Stimulated activated naive CD4-positive, alpha-beta T cell treated with Interleukin-2 at 50 U/mL for 16 hours (primary cell): ENCODE measurements around the gene DIP2C.
"Not testable (repeated sequence)": the region's sequence is repeated elsewhere in the genome, so short reads cannot be mapped to it uniquely, and the experiment has no call there.

Experiments
- DNase-seq: peaks from one replicate; lab custom pipeline; 2025; lab: John Stamatoyannopoulos, UW

The DIP2C gene

GRCh38 chr10:697097-697875, 7.8 kb upstream of the DIP2C start:
- no peak for DNase-seq

GRCh38 chr10:695396-695795, 5.9 kb upstream of the DIP2C start:
- no peak for DNase-seq

DNA sequence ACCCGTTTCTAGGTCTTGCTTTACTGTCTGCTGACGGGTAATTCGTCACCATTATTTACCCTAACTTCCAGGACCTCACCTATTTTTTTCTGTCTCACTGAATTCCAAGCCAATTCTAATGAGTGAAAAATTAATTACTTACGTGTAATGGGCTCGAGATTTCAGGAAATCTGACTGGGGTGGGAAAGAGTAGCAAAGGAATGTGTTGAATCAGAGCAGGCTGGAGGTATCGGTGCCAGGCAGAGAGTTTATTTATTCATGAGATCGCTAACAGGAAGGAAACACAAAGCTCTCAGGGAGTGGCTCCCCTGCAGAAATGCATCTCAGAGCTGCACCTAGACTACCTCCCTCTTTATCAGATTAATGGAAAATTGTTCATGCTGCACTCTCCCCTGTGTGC, 4.0 kb upstream of the DIP2C start:
- no peak for DNase-seq

- DNase-seq: no peak
Observed at GRCh38 chr10:692682-693351, 3.3 kb upstream of the DIP2C start.

GRCh38 chr10:691216-691615, 1.7 kb upstream of the DIP2C start:
- DNase-seq: no peak

DNA sequence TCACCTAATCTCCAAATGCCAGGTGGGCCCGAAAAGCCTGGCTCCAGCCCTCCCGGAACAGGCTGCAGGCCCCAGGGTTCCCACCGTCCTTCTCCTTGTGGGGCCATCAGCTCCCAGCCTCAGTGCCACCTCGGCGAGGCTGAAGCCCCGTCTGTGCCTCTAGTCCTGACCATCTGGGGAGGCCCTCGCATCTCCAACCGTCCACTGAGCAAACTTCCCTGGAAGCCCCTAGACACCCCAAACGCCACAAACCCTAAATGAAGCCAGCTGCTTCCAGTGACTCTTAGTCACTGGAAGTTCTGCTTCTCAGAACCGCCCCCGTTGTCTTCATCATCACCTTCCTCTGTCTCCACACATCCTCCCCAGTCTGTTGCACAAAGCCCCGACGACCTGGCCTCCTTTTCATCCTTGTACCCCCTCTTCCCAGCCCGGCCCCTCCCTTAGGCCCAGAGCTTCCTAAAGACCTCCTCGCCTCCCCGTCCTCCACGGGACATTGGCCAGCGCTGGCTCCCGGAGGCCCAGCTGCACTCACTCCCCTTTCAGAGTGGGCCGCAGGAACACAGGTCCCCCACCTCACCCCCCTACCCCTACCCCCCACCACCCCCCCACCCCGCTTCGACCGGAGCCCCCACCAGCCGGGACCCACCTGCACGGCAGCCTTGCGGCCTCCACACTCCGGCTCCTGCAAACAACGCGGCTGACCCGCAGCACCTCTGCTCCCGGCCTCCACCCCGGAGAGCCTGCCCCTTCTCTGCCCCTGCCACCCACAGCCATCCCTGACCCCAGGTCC, 1.1 kb upstream of the DIP2C start:
- DNase-seq: no peak

GRCh38 chr10:689121-689451, 382 bp downstream of the DIP2C start:
- DNase-seq: no peak

DNA sequence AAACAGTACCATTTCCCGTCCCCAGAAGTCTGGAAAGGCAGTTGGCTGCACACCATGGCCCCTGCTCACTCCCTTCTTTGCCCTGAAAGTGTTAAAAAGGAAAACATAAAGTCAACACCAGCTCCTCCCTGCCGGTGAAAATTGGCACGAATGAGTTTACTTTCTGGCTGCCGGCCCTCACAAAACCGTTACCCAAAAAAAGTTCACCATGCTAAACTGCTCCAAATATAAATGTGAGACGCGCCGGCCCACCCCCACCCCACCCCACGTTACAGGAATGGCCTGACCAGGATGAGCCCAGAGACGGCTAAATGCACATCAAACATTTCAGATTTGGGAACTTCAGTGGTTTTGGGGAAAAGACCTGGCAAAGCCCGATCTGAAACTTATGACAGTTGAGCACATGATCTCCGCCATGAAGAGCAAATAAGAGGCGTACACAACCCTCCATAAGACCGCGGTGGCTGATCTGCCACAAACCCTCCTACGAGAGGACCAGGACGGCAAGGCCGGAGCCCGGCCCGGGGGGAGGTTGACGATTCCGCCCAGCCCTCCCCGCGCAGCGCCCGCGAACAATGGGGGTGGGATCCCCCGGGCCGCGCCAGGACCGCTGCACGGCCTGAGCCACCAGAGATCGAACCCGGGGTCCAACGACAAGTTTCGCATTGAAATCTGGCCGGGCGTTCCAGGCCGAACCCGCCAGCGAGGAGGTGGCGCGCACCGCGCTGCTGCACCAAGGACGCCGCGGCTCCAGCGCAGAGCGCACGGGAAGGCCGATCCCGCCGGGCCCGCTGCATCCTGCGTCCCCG, 952 bp downstream of the DIP2C start:
- DNase-seq: no peak

GRCh38 chr10:687583-688311, 1.7 kb downstream of the DIP2C start:
- DNase-seq: no peak

DNA sequence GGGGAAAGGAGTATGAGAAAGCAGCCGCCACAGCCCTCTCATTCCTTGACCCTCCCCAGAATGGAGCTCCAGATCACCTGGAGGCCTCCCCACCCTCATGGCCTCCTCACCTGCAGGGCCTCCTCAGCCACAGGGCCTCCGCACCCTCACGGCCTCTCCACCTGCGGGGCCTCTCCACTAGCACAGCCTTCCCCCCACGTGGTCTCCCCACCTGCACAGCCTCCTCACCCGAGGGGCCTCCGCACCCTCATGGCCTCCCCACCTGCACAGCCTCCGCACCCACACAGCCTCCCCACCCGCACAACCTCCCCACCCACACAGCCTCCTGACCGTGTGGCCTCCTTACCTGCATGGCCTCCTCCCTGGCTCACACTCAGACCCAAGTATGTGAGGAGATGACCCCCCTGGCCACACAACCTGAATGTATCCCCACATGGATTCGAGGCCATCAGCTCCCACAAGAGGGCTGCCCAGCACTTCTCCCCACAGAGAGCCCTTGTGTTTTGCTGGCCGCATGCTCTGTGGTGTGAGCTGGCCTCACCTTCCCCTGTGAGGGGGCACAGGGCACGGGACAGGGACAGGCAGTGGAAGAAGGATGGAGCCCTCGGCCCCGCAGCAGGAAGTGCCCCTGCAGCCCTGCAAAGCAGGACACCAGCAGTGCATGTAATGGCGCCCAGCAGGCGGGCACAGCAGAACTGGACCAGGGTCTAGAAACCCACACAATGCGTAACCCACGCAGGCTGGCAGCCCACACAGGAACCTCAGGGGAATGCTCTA, 3.1 kb downstream of the DIP2C start:
- no peak for DNase-seq

DNA sequence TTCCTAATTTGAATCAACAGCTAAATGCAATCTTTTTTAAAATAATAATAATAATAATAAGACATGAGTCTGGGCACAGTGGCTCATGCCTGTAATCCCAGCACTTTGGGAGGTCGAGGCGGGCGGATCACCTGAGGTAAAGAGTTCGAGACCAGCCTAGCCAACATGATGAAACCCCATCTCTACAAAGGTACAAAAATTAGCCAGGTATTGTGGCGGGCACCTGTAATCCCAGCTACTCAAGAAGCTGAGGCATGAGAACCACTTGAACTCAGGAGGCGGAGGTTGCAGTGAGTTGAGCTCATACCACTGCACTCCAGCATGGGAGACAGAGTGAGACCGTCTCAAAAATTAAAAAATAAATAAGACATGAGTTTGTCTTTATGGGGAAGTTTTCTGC, 3.9 kb downstream of the DIP2C start:
- no peak for DNase-seq

DNA sequence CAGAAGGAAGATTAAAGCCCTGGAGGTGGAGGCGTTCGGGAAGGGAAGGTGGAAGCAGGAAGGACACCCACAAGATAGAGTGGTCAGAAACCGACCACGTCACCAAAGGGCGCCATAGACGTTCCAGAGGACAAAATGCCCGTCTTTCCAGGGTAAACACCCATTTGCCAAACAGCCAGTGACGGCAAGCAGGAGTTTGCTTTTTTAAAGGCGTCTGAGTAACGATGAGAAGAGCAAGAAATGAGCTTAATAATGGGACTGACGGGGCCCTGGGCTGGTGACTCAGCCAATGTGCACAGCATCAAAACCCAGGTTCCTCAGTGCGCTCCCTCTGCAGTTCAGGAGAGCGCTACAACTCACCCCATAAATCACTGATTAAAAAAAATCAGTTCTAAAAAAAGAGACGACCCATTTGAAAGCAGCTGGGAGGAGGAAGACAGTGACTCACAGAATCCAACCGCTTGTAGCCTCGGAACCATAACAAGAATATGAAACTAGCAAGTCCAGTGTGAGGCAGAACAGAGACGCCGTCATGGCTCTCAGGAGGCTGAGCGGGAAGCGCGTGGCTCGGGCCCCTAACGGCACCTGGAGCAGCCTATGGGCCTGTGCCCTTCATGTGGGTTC, 5.9 kb downstream of the DIP2C start:
- DNase-seq: no peak

DNA sequence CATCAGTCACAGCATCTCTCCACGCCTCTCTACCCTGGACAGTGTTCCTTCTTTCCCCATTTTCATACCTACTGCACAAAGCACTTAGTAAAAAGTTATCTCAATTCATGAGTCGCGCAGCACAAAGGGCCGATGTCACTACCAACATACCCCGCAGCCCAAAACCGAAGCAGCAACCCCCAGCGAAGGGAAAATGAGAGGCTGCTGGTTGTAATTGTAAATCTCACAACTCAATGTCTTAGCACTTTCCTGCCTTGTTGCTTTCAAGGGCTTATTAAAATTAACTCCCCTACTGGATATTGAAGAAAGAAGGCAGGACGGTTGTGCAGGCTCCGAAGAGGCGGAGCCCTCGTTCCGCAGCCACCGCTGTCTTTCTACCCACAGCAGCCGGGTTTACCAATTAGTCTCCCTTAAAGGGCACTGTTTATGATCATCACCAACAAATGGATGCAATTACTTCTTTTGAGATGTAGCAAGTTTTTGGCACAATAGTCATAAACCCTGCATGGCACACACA, 6.5 kb downstream of the DIP2C start:
- no peak for DNase-seq

DNA sequence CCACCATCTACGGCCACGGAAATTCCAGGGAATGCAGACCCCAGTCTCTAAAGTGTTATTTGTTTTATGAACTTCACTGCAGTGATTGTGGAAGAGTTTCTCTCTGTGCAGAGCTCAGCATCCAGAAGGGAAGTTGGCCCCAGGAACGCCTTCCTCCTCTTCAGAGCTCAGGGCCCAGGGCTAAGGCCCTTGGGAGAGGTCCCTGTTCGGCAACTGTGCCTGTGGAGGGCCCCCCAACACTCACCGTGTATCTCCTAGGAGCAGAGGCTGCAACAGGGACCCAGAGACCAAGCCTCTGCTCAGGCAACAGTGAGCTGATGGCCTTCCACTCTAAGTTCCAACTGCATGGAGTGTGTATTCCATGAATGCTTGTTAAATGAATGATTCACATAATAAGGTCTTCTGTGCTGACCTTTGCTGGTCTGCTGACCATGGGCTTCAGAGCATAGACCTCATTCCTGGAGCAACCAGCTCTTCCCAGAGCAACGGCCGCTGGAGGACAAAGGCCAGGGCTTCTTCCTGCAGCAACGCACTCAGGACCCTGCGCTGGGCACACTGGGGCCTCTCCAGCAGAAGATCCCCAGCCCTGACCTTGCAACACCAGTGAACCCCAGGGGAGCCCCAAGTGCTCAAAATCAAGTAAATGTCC, 7.7 kb downstream of the DIP2C start:
- DNase-seq: no peak

- DNase-seq: no peak
Observed at GRCh38 chr10:680745-681144, 8.7 kb downstream of the DIP2C start.

- no peak for DNase-seq
Observed at GRCh38 chr10:680146-680545, 9.3 kb downstream of the DIP2C start.

DNA sequence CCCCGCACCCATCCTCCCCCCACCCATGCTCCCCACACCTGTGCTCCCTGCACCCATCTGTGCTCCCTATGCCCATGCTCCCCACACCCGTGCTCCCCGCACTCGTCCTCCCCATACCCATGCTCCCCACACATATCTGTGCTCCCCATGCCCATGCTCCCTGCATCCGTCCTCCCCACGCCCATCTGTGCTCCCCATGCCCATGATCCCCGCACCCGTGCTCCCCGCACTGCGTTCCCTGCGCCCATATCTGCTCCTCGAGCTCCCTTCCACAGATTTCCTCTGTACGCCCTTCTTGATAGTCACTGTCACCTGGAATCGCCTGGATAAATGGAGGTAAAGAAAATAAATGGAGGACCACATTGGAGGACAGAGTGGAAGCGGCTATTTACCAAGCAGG, 9.9 kb downstream of the DIP2C start:
- no peak for DNase-seq

DNA sequence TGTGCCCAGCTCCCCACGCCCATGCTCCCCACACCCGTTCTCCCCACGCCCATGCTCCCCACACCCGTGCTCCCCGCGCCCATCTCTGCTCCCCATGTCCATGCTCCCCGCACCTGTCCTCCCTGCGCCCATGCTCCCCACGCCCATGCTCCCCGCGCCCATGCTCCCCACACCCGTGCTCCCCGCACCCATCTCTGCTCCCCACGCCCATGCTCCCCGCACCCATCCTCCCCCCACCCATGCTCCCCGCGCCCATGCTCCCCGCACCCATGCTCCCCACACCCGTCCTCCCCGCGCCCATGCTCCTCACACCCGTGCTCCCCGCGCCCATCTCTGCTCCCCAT, 10.8 kb downstream of the DIP2C start:
- not testable (repeated sequence) for DNase-seq

DNA sequence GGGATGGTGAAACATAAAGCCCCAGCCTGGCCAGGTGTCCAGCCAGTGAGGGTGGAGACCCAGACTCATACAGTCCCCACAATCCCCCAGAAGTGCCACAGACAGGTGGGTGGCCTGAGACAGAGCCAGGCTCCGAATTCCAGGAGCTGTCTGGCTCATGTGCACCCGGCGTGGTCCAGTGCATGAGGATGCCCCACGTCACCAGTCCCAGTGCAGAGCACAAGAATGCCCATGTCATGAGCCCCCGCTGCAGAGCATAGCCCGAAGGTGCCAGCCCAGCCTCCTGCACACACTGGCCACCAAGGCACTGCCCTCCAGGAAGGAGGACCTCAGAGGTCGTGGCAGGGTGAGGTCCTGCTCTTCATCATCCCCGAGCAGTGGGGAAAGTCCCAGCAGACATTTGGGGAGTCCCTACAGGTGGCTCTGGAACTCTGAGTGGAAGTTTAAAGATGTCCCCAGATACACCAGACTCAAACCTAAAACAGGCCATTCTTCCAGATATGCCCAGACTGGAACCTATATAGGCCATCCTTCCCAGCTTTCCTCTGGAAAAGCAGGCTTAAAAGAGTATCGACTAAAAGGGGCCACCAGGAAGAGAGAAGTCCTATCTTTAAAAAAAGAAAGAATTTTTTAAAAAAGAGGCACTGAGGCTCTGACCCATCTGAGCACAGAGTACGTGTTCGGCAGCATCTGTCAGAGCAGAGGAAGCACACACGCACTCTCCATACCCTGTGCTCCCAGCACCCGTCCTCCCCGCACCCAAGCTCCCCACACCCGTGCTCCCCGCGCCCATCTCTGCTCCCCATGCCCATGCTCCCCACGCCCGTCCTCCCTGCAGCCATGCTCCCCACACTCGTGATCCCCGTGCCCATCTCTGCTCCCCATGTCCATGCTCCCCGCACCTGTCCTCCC, 11.5 kb downstream of the DIP2C start:
- DNase-seq: no peak
